Measurements from ENCODE around the gene RBX1.
"Not testable (repeated sequence)": the region's sequence is repeated elsewhere in the genome, so short reads cannot be mapped to it uniquely, and the experiment has no call there.

Gene RBX1

DNA sequence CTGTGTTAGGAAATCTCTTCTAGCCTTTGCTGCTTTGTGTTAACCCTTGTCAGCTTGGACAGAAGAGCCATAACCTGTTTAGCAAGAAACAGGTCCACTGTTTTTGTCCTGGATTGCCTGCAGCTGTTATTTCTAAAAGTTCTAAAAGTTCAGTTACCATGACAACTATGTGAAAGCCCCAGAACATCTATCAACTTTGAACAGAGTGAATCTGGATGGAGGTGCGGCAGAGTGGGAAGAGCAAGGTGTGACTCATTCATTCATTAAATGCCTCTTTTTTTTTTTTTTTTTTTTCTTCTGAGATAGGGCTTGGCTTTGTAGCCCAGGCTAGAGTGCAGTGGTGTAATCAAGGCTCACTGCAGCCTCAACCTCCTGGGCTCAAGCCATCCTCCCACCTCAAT is 50.5 kb downstream of the RBX1 start:
- Histone ChIP-seq H3K9me3 (ENCODE audit: low read length) (no peaks in the 10 kb centered on the region), H3K9ac (ENCODE audit: low read length) (no peak overlapping the region), H3K36me3 (ENCODE audit: insufficient read depth, low read length) (no peaks in the 10 kb centered on the region), H3K27me3 (ENCODE audit: control insufficient read depth in 1 of 2, insufficient read depth in 2 of 2, low read length in 2 of 2) (no peaks in the 10 kb centered on the region), H3K27ac (ENCODE audit: low read depth, low read length) (no peak overlapping the region), H3K4me1 (ENCODE audit: insufficient read depth, low read length) (no peaks in the 10 kb centered on the region), H3K4me3 (ENCODE audit: low read depth in 1 of 2, low read length in 2 of 2) (no peak overlapping the region)

DNA sequence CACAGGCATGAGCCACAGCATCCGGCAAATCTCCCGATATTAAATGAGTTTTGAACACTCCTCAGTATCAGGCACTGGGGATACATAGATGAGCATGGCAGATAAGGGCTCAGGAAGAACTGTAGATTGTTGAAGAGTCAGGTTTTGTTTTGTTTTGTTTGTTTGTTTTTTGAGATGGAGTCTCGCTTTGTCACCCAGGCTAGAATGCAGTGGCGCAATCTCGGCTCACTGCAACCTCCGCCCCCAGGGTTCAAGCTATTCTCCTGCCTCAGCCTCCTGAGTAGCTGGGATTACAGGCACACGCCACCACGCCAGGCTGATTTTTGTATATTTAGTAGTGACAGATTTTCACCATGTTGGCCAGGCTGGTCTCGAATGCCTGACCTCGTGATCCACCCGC is 51.2 kb downstream of the RBX1 start:
- not testable (repeated sequence) for H3K36me3 ChIP-seq (ENCODE audit: insufficient read depth, low read length); H3K4me1 ChIP-seq (ENCODE audit: insufficient read depth, low read length); H3K4me3 ChIP-seq (ENCODE audit: low read depth in 1 of 2, low read length in 2 of 2); H3K9ac ChIP-seq (ENCODE audit: low read length); H3K27ac ChIP-seq (ENCODE audit: low read depth, low read length); H3K27me3 ChIP-seq (ENCODE audit: control insufficient read depth in 1 of 2, insufficient read depth in 2 of 2, low read length in 2 of 2); H3K9me3 ChIP-seq (ENCODE audit: low read length)

GRCh38 chr22:41003066-41003465 is 51.9 kb downstream of the RBX1 start:
- no peaks in the 10 kb centered on the region for H3K4me1 ChIP-seq (ENCODE audit: insufficient read depth, low read length)
- no peak overlapping the region for H3K4me3 ChIP-seq (ENCODE audit: low read depth in 1 of 2, low read length in 2 of 2)
- no peak overlapping the region for H3K9ac ChIP-seq (ENCODE audit: low read length)
- no peak overlapping the region for H3K27ac ChIP-seq (ENCODE audit: low read depth, low read length)
- no peaks in the 10 kb centered on the region for H3K27me3 ChIP-seq (ENCODE audit: control insufficient read depth in 1 of 2, insufficient read depth in 2 of 2, low read length in 2 of 2)
- no peaks in the 10 kb centered on the region for H3K36me3 ChIP-seq (ENCODE audit: insufficient read depth, low read length)
- no peaks in the 10 kb centered on the region for H3K9me3 ChIP-seq (ENCODE audit: low read length)

DNA sequence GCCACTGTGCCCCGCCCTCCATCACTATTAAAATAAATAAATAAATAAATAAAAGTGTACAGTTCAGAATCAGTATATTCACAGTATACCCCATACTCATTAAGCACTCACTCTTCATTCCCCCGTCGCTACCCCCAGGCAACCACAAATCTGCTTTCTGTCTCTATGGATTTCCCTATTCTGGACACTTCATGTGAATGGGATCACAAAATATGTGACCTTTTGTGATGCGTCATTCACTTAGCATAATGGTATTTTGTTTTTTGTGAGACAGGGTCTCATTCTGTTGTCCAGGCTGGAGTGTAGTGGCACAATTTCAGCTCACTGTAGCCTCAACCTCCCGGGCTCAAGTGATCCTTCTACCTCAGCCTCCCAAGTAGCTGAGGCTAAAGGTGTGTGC is 52.8 kb downstream of the RBX1 start:
- H3K9ac ChIP-seq (ENCODE audit: low read length) = no peak overlapping the region
- no peaks in the 10 kb centered on the region for H3K9me3 ChIP-seq (ENCODE audit: low read length)
- no peak overlapping the region for H3K4me3 ChIP-seq (ENCODE audit: low read depth in 1 of 2, low read length in 2 of 2)
- H3K4me1 ChIP-seq (ENCODE audit: insufficient read depth, low read length) = no peaks in the 10 kb centered on the region
- no peaks in the 10 kb centered on the region for H3K36me3 ChIP-seq (ENCODE audit: insufficient read depth, low read length)
- no peaks in the 10 kb centered on the region for H3K27me3 ChIP-seq (ENCODE audit: control insufficient read depth in 1 of 2, insufficient read depth in 2 of 2, low read length in 2 of 2)
- no peak overlapping the region for H3K27ac ChIP-seq (ENCODE audit: low read depth, low read length)

DNA sequence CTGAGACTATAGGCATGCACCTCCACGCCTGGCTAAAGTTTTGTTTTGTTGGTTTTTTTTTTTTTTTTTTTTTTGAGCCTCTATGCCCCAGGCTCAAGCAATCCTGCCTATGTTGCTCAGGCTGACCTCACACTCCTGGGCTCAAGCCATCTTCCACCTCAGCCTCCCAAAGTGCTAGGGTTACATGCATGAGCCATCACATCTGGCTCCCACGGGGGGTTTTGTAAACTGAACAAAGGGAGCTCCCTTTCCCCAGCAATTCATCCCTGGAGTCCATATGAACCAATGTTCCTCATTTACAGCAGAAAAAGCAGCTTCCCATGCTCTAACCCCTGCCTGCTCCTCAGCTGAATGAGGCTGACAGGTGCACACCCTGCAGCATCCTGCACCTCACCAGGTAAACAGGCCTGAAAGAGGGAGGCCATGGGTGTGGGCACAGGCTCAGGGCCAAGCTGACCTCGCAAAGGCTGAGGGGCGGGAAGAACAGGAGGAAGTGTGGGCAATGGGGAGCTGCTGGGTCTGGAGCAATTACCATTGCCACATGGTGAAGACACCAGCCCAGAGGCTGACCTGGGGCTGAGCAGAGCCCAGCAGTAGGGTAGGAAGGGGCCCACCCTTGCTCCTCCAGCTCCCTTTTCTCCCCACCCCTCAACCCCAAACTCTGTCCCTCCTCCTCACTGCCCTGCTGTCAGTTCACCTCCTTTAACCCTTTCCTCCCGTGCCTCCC is 58.2 kb downstream of the RBX1 start:
- no peak overlapping the region for H3K27ac ChIP-seq (ENCODE audit: low read depth, low read length)
- H3K4me1 ChIP-seq (ENCODE audit: insufficient read depth, low read length) = no peaks in the 10 kb centered on the region
- H3K9ac ChIP-seq (ENCODE audit: low read length) = no peak overlapping the region
- H3K36me3 ChIP-seq (ENCODE audit: insufficient read depth, low read length) = no peaks in the 10 kb centered on the region
- H3K4me3 ChIP-seq (ENCODE audit: low read depth in 1 of 2, low read length in 2 of 2) = no peak overlapping the region
- no peaks in the 10 kb centered on the region for H3K9me3 ChIP-seq (ENCODE audit: low read length)
- H3K27me3 ChIP-seq (ENCODE audit: control insufficient read depth in 1 of 2, insufficient read depth in 2 of 2, low read length in 2 of 2) = no peaks in the 10 kb centered on the region

GRCh38 chr22:41015003-41015402 is 63.8 kb downstream of the RBX1 start:
- H3K4me1 ChIP-seq (ENCODE audit: insufficient read depth, low read length) = no peaks in the 10 kb centered on the region
- no peaks in the 10 kb centered on the region for H3K9me3 ChIP-seq (ENCODE audit: low read length)
- no peaks in the 10 kb centered on the region for H3K27me3 ChIP-seq (ENCODE audit: control insufficient read depth in 1 of 2, insufficient read depth in 2 of 2, low read length in 2 of 2)
- no peaks in the 10 kb centered on the region for H3K36me3 ChIP-seq (ENCODE audit: insufficient read depth, low read length)
- H3K4me3 ChIP-seq (ENCODE audit: low read depth in 1 of 2, low read length in 2 of 2) = no peak overlapping the region
- H3K9ac ChIP-seq (ENCODE audit: low read length) = no peak overlapping the region
- H3K27ac ChIP-seq (ENCODE audit: low read depth, low read length) = no peak overlapping the region

DNA sequence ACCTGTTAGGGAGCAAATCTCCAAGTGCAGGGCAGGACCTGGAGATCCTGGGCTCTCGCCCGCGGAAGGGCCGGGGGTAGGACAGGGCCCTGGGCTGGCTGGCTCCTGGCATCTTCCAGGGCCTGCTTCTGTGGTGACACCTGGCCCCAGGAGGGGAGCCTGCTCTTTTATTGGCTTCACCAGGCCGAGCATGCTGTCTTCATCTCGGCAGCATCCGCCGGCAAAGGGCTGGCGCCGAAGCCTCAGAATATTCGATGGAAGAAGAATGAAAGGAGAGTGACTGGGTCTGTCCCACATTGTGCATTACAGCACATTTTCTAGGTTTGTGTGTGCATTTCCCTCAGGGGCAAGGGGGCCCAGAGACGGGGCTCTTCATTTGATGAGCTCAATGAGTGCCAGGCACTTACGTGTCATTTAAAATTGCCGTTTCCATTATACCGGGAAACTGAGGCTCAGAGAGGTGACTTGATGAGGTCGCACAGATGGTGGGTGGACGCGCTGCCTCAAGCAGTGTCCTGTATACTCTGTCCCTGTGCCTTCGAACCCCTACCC is 70.0 kb downstream of the RBX1 start:
- Histone ChIP-seq H3K36me3 (ENCODE audit: insufficient read depth, low read length) (no peaks in the 10 kb centered on the region), H3K4me1 (ENCODE audit: insufficient read depth, low read length) (peaks cover 12% of the 10 kb centered on the region), H3K4me3 (ENCODE audit: low read depth in 1 of 2, low read length in 2 of 2) (peak overlapping the region; percentile 74 to 84), H3K9ac (ENCODE audit: low read length) (peak overlapping the region; percentile 82), H3K27me3 (ENCODE audit: control insufficient read depth in 1 of 2, insufficient read depth in 2 of 2, low read length in 2 of 2) (no peaks in the 10 kb centered on the region), H3K9me3 (ENCODE audit: low read length) (no peaks in the 10 kb centered on the region), H3K27ac (ENCODE audit: low read depth, low read length) (peak overlapping the region; percentile 96)

GRCh38 chr22:41021613-41022454 is 70.7 kb downstream of the RBX1 start:
- Histone ChIP-seq H3K9me3 (ENCODE audit: low read length) (no peaks in the 10 kb centered on the region), H3K27ac (ENCODE audit: low read depth, low read length) (peak overlapping the region; percentile 96), H3K36me3 (ENCODE audit: insufficient read depth, low read length) (no peaks in the 10 kb centered on the region), H3K27me3 (ENCODE audit: control insufficient read depth in 1 of 2, insufficient read depth in 2 of 2, low read length in 2 of 2) (no peaks in the 10 kb centered on the region), H3K4me3 (ENCODE audit: low read depth in 1 of 2, low read length in 2 of 2) (peak overlapping the region; percentile 74 to 84), H3K9ac (ENCODE audit: low read length) (peak overlapping the region; percentile 82), H3K4me1 (ENCODE audit: insufficient read depth, low read length) (peaks cover 12% of the 10 kb centered on the region)

DNA sequence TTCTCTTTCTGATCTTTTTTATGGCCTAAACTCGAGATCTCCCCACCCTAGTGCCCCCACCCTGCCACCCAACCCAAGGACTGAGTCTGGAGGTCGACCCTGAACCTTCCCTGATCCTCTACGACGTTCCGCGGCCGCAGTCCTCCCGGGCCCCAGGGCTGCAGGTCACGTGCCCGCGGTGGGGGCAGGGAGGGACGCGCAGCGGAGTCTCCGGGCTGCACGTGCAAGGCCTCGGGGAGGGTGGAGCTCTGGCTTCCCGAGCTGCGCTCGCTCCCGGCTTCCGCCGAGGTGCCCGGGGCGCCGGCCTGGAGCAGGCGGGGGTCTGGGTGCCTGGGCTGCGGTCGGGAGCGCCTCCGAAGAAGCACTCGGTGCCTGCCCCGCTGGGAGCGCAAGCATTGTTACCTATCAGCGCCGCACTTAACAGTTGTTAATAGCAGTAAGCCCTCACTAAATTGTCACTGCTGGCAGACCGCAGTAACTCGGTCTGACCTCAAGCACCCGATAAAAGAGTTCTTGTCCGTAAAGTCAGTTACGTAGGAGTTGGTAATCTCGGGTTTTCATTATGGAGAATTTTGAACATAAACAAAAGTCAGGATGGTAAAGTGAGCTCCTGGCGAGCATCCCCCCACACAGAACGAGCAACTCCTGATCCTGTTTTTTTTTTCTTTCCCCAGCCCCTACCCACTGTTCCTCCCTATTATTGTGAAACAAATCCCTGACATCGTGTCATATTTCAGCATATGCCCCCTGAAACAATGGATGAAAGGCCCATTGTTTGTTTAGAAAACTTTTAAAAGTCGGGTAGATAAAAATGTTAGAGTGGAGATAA is 71.5 kb downstream of the RBX1 start:
- Histone ChIP-seq H3K4me1 (ENCODE audit: insufficient read depth, low read length) (peaks cover 12% of the 10 kb centered on the region), H3K36me3 (ENCODE audit: insufficient read depth, low read length) (no peaks in the 10 kb centered on the region), H3K27ac (ENCODE audit: low read depth, low read length) (peak overlapping the region; percentile 96), H3K4me3 (ENCODE audit: low read depth in 1 of 2, low read length in 2 of 2) (peak overlapping the region; percentile 74 to 84), H3K9me3 (ENCODE audit: low read length) (no peaks in the 10 kb centered on the region), H3K9ac (ENCODE audit: low read length) (peak overlapping the region; percentile 82), H3K27me3 (ENCODE audit: control insufficient read depth in 1 of 2, insufficient read depth in 2 of 2, low read length in 2 of 2) (no peaks in the 10 kb centered on the region)

Data from muscle layer of colon (tissue), 2 donors.